H9 (cell line): ENCODE results near the gene EIF5A. TPM values are rescaled to one million over a fixed set of nuclear protein-coding genes. Genes with fewer than 3 reads are reported as not detected.

Experiments used
- DNase-seq: peaks from one replicate; pipeline ENCODE4 v3.0.0-alpha.2; 2017
- H2AFZ ChIP-seq: one replicate; pipeline ENCODE4 v1.6.1; 2013; ENCODE audit warnings: mild to moderate bottlenecking, low read length, control low read depth, moderate library complexity
- H2AK5ac ChIP-seq: 2 replicates; pipeline ENCODE4 v1.6.1; 2013; ENCODE audit warnings: low read length, control low read depth, mixed read lengths; ENCODE audit not compliant: insufficient read length
- H2BK120ac ChIP-seq: one replicate; pipeline ENCODE4 v1.6.1; 2013; ENCODE audit warnings: low read depth, mild to moderate bottlenecking, low read length, control low read depth, inconsistent platforms; ENCODE audit not compliant: poor library complexity, severe bottlenecking
- H2BK12ac ChIP-seq: 2 replicates; pipeline ENCODE4 v1.6.1; 2013; ENCODE audit warnings: low read length, control low read depth, mixed read lengths, low read depth; ENCODE audit not compliant: insufficient read length
- H2BK15ac ChIP-seq: 2 replicates; pipeline ENCODE4 v1.6.1; 2013; ENCODE audit warnings: low read depth, low read length, control low read depth
- H2BK20ac ChIP-seq: one replicate; pipeline ENCODE4 v1.6.1; 2013; ENCODE audit warnings: low read depth, mild to moderate bottlenecking, low read length, control low read depth, inconsistent platforms; ENCODE audit not compliant: poor library complexity, severe bottlenecking
- H2BK5ac ChIP-seq: 2 replicates; pipeline ENCODE4 v1.6.1; 2013; ENCODE audit warnings: low read length, control low read depth, mixed read lengths; ENCODE audit not compliant: insufficient read length
- H3K14ac ChIP-seq: 2 replicates; pipeline ENCODE4 v1.6.1; 2013; ENCODE audit warnings: low read length, control low read depth; ENCODE audit not compliant: insufficient read depth
- H3K18ac ChIP-seq: 2 replicates; pipeline ENCODE4 v1.6.1; 2013; ENCODE audit warnings: low read depth, mild to moderate bottlenecking, mixed read lengths, low read length, control low read depth; ENCODE audit not compliant: insufficient read length
- H3K23ac ChIP-seq: 2 replicates; pipeline ENCODE4 v1.6.1; 2013; ENCODE audit warnings: low read length, control low read depth, mixed read lengths, low read depth; ENCODE audit not compliant: insufficient read length
- H3K23me2 ChIP-seq: 2 replicates; pipeline ENCODE4 v1.6.1; 2013; ENCODE audit warnings: low read depth, mild to moderate bottlenecking, mixed read lengths, low read length, control low read depth; ENCODE audit not compliant: insufficient read length, poor library complexity, severe bottlenecking
- H3K27ac ChIP-seq: 2 replicates; pipeline ENCODE4 v1.5.1; 2013; ENCODE audit warnings: low read length, control low read depth, mixed read lengths, low read depth; ENCODE audit not compliant: insufficient read length
- H3K27me3 ChIP-seq: 2 replicates; pipeline ENCODE4 v1.6.1; 2013; ENCODE audit warnings: low read length, control low read depth, inconsistent platforms; ENCODE audit not compliant: insufficient read depth
- H3K4ac ChIP-seq: 2 replicates; pipeline ENCODE4 v1.6.1; 2013; ENCODE audit warnings: low read depth, mild to moderate bottlenecking, control low read depth, inconsistent platforms, low read length, moderate library complexity
- H3K4me1 ChIP-seq: 2 replicates; pipeline ENCODE4 v1.6.1; 2013; ENCODE audit warnings: low read length, control low read depth, inconsistent platforms; ENCODE audit not compliant: insufficient read depth
- H3K4me2 ChIP-seq: 2 replicates; pipeline ENCODE4 v1.6.1; 2013; ENCODE audit warnings: low read length, control low read depth, mixed read lengths; ENCODE audit not compliant: insufficient read length, insufficient read depth
- H3K56ac ChIP-seq: 2 replicates; pipeline ENCODE4 v1.6.1; 2013; ENCODE audit warnings: low read depth, mild to moderate bottlenecking, mixed read lengths, low read length, control low read depth; ENCODE audit not compliant: insufficient read length
- H3K79me1 ChIP-seq: 2 replicates; pipeline ENCODE4 v1.6.1; 2013; ENCODE audit warnings: low read depth, mild to moderate bottlenecking, moderate library complexity, low read length, control low read depth, inconsistent platforms; ENCODE audit not compliant: insufficient read depth, poor library complexity, severe bottlenecking
- H3K79me2 ChIP-seq: 2 replicates; pipeline ENCODE4 v1.6.1; 2013; ENCODE audit warnings: low read length, control low read depth, inconsistent platforms; ENCODE audit not compliant: insufficient read depth
- H3K9ac ChIP-seq: 2 replicates; pipeline ENCODE4 v1.6.1; 2013; ENCODE audit warnings: low read length, control low read depth, mixed read lengths; ENCODE audit not compliant: insufficient read length; ENCODE audit errors: extremely low read depth
- H3K9me3 ChIP-seq: one replicate; pipeline ENCODE4 v1.6.1; 2013; ENCODE audit warnings: low read depth, low read length, inconsistent platforms; ENCODE audit not compliant: control insufficient read depth
- H3T11ph ChIP-seq: one replicate; pipeline ENCODE4 v1.6.1; 2013; ENCODE audit warnings: mild to moderate bottlenecking, low read length, control low read depth, inconsistent platforms
- H4K20me1 ChIP-seq: one replicate; pipeline ENCODE4 v1.6.1; 2013; ENCODE audit not compliant: control insufficient read depth, insufficient read length, insufficient read depth
- H4K5ac ChIP-seq: 2 replicates; pipeline ENCODE4 v1.6.1; 2013; ENCODE audit warnings: low read depth, mild to moderate bottlenecking, mixed read lengths, low read length, control low read depth; ENCODE audit not compliant: insufficient read length
- H4K8ac ChIP-seq: replicated peaks from 2 replicates; pipeline ENCODE4 v1.6.1; 2013; ENCODE audit warnings: low read length, control low read depth, mixed read lengths, low read depth; ENCODE audit not compliant: insufficient read length
- H4K91ac ChIP-seq: 2 replicates; pipeline ENCODE4 v1.6.1; 2013; ENCODE audit warnings: low read depth, mild to moderate bottlenecking, moderate library complexity, mixed read lengths, low read length, control low read depth; ENCODE audit not compliant: insufficient read length
- H3K27ac Mint-ChIP-seq, 3 experiments: 2 replicates in 2 of 3; 3 replicates in 1 of 3; pipeline ENCODE4 v1.8.0; 2020 to 2021; ENCODE audit warnings: mixed read lengths in 3 of 3, mild to moderate bottlenecking in 1 of 3, moderate library complexity in 1 of 3
- H3K27me3 Mint-ChIP-seq: 2 replicates; pipeline ENCODE4 v1.8.0; 2021; ENCODE audit warnings: low read depth, mild to moderate bottlenecking, moderate library complexity, mixed read lengths
- H3K36me3 Mint-ChIP-seq, 3 experiments: 2 replicates in 2 of 3; 3 replicates in 1 of 3; pipeline ENCODE4 v1.8.0; 2020 to 2021; ENCODE audit warnings: low read depth in 3 of 3, mixed read lengths in 3 of 3; ENCODE audit not compliant: insufficient read depth in 1 of 3
- H3K4me1 Mint-ChIP-seq, 2 experiments: 2 replicates each; pipeline ENCODE4 v1.8.0; 2020; ENCODE audit warnings: mixed read lengths in 2 of 2
- H3K4me3 Mint-ChIP-seq, 2 experiments: 2 replicates in 1 of 2; 3 replicates in 1 of 2; pipeline ENCODE4 v1.8.0; 2020 to 2021; ENCODE audit warnings: mild to moderate bottlenecking in 2 of 2, mixed read lengths in 2 of 2, moderate library complexity in 1 of 2
- H3K9me3 Mint-ChIP-seq, 2 experiments: 2 replicates in 1 of 2; 3 replicates in 1 of 2; pipeline ENCODE4 v1.8.0; 2020; ENCODE audit warnings: mild to moderate bottlenecking in 2 of 2, mixed read lengths in 2 of 2, moderate library complexity in 1 of 2
- CTCF ChIP-seq: fragments of 200-600 bp; sonication (generic); conservative IDR thresholded peaks from 3 replicates; pipeline ENCODE4 v1.8.0; 2021; ENCODE audit warnings: antibody characterized with exemption, mild to moderate bottlenecking
- WGBS: extraction: QIAGEN DNeasy Blood & Tissue Kit; methylation state at CpG from one replicate; pipeline ENCODE4 v1.1.7; 2013; ENCODE audit warnings: missing lambda C conversion rate, low lambda C conversion rate, mixed read lengths; ENCODE audit not compliant: insufficient read length; ENCODE audit errors: extremely low coverage; 5-methylcytosine and 5-hydroxymethylcytosine counted together
- total RNA-seq: library from RNA; stranded (reverse); gene quantifications from 2 replicates; pipeline ENCODE4 v1.2.1, GENCODE V29; 2021

EIF5A gene
- total RNA-seq, 1 experiment from 2014 or later: 978 TPM

GRCh38 chr17:7318121-7318860, 10.9 kb downstream of the EIF5A start:
- Mint-ChIP-seq H3K36me3 (peaks cover 43 to 78% (median 74%) of the 10 kb centered on the region in 3 experiments; a peak in 6 of 7 replicates), H3K27me3 (no peaks in the 10 kb centered on the region), H3K27ac (no peak overlapping the region), H3K4me1 (peaks cover 11 to 16% of the 10 kb centered on the region in 2 experiments), H3K9me3 (no peaks in the 10 kb centered on the region; a peak in 1 of 5 replicates), H3K4me3 (peak overlapping the region in 1 of 2 experiments; percentile 14; a peak in 1 of 5 replicates)
- TF ChIP-seq CTCF: no peak
- H3K23me2 ChIP-seq: peaks cover 10% of the 10 kb centered on the region
- no peak overlapping the region for H4K5ac ChIP-seq
- H4K20me1 ChIP-seq: no peaks in the 10 kb centered on the region
- no peaks in the 10 kb centered on the region for H3K79me2 ChIP-seq
- H2AFZ ChIP-seq: no peak overlapping the region
- no peaks in the 10 kb centered on the region for H3K79me1 ChIP-seq
- H2BK15ac ChIP-seq: no peak overlapping the region
- no peak overlapping the region for H3K4me2 ChIP-seq
- no peak overlapping the region for H3K56ac ChIP-seq
- WGBS: no CpG with 5 or more reads among the region's 13 CpGs
- H3K9me3 ChIP-seq: no peaks in the 10 kb centered on the region
- no peak overlapping the region for H3K9ac ChIP-seq
- DNase-seq: no peak
- no peaks in the 10 kb centered on the region for H3K4me1 ChIP-seq
- H3K18ac ChIP-seq: no peak overlapping the region
- H3K4ac ChIP-seq: no peak overlapping the region
- H2BK12ac ChIP-seq: no peak overlapping the region
- no peak overlapping the region for H3T11ph ChIP-seq
- H4K91ac ChIP-seq: no peak overlapping the region
- no peak overlapping the region for H3K23ac ChIP-seq
- no peak overlapping the region for H2BK120ac ChIP-seq
- no peak overlapping the region for H2BK5ac ChIP-seq
- no peak overlapping the region for H2AK5ac ChIP-seq
- no peak overlapping the region for H2BK20ac ChIP-seq
- H4K8ac ChIP-seq: no peak overlapping the region
- no peaks in the 10 kb centered on the region for H3K27me3 ChIP-seq
- H3K27ac ChIP-seq: no peak overlapping the region
- H3K14ac ChIP-seq: no peak overlapping the region
